ENCODE measurements around the gene PRDM16. TPM values are rescaled to one million over a fixed set of nuclear protein-coding genes. Genes with fewer than 3 reads are reported as not detected.

The PRDM16 gene
- total RNA-seq, 1 donor from 2014 or later: 0.79 TPM

GRCh38 chr1:3455670-3456448 is 386.9 kb downstream of the PRDM16 start:
- H3K4me3 ChIP-seq (ENCODE audit: low read depth, low read length): no peak overlapping the region

GRCh38 chr1:3456449-3456963 is 387.5 kb downstream of the PRDM16 start:
- FAIRE-seq (no peak), DNase-seq (ENCODE audit: low read depth) (no peak)
- H3K36me3 ChIP-seq (ENCODE audit: control insufficient read depth, insufficient read depth, low read length): no peaks in the 10 kb centered on the region
- H3K4me3 ChIP-seq (ENCODE audit: low read depth, low read length): no peak overlapping the region
- TF ChIP-seq CTCF (IDR thresholded peaks at IDR 0.05; ENCODE audit: insufficient read depth, low read length, severe bottlenecking): no peak
- H3K27me3 ChIP-seq (ENCODE audit: control insufficient read depth, insufficient read depth, low read length): no peaks in the 10 kb centered on the region

More at GRCh38 chr1:3455670-3456448, 386.9 kb downstream of the PRDM16 start:
- DNase-seq (ENCODE audit: low read depth) (no peak), FAIRE-seq (no peak)
- Histone ChIP-seq H3K36me3 (ENCODE audit: control insufficient read depth, insufficient read depth, low read length) (no peaks in the 10 kb centered on the region), H3K27me3 (ENCODE audit: control insufficient read depth, insufficient read depth, low read length) (no peaks in the 10 kb centered on the region)
- TF ChIP-seq CTCF (IDR thresholded peaks at IDR 0.05; ENCODE audit: insufficient read depth, low read length, severe bottlenecking): no peak

- TF ChIP-seq CTCF (IDR thresholded peaks at IDR 0.05; ENCODE audit: insufficient read depth, low read length, severe bottlenecking): no peak
- H3K36me3 ChIP-seq (ENCODE audit: control insufficient read depth, insufficient read depth, low read length): no peaks in the 10 kb centered on the region
- H3K27me3 ChIP-seq (ENCODE audit: control insufficient read depth, insufficient read depth, low read length): no peaks in the 10 kb centered on the region
- FAIRE-seq (peak; percentile 23), DNase-seq (ENCODE audit: low read depth) (no peak)
- no peak overlapping the region for H3K4me3 ChIP-seq (ENCODE audit: low read depth, low read length)
Observed at GRCh38 chr1:3456964-3457909, 388.2 kb downstream of the PRDM16 start.

GRCh38 chr1:3457910-3458883 is 389.2 kb downstream of the PRDM16 start:
- TF ChIP-seq CTCF (IDR thresholded peaks at IDR 0.05; ENCODE audit: insufficient read depth, low read length, severe bottlenecking): no peak
- no peaks in the 10 kb centered on the region for H3K36me3 ChIP-seq (ENCODE audit: control insufficient read depth, insufficient read depth, low read length)
- DNase-seq (ENCODE audit: low read depth): no peak
- no peaks in the 10 kb centered on the region for H3K27me3 ChIP-seq (ENCODE audit: control insufficient read depth, insufficient read depth, low read length)
- no peak overlapping the region for H3K4me3 ChIP-seq (ENCODE audit: low read depth, low read length)
- FAIRE-seq: no peak

Data from bronchial epithelial cell (primary cell).